GM21786 (cell line): ENCODE measurements around the gene NINJ2.

Source experiments
- ATAC-seq: cut with Tn5 transposase; IDR thresholded peaks from one replicate; pipeline ENCODE4 v1.9.1; 2021; ENCODE audit not compliant: unreplicated experiment

Gene NINJ2

DNA sequence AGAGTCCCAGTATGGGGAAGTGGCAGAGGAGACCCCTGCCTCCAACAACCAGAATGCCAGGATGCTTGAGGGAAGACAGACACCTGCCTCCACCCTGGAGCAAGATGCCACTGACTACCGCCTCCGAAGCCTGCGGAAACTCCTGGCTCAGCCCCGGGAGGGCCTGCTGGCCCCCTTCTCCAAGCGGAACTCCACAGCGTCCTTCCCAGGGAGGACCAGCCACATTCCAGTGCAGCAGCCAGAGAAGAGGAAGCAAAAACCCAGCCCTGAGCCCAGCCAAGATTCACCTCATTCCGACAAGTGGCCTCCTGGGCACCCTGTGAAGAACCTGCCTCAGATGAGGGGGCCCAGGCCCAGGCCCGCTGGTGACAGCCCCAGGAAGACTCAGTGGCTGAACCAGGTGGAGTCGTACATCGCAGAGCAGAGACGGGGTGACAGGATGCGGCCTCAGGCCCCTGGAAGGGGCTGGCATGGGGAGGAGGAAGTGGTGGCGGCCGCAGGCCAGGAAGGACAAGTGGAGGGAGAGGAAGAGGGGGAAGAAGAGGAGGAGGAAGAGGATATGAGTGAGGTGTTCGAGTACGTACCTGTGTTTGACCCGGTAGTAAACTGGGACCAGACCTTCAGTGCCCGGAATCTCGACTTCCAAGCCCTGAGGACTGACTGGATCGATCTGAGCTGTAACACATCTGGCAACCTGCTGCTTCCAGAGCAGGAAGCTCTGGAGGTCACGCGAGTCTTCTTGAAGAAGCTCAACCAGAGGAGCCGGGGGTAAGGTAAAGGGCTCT, 109.8 kb downstream of the NINJ2 start:
- no peak for ATAC-seq

DNA sequence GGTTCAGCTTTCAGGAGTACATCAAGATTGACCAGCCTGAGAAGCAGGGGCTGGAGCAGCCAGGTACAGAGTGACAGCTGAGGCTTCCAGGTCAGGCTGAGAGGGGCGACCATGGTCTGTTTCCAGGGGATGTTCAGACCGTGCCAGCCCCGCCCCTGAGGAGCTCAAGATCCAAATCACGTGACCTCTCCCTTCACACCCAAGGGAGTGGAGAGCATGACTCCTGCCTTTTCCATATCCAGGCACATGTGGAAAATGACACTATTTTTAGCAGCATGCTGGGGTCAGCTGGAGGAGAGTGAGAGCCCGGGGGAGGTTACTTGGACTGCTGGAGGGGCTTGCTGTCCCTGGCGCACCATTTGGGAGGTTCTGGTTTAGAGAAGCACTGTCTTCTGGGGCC, 110.8 kb downstream of the NINJ2 start:
- ATAC-seq = no peak

DNA sequence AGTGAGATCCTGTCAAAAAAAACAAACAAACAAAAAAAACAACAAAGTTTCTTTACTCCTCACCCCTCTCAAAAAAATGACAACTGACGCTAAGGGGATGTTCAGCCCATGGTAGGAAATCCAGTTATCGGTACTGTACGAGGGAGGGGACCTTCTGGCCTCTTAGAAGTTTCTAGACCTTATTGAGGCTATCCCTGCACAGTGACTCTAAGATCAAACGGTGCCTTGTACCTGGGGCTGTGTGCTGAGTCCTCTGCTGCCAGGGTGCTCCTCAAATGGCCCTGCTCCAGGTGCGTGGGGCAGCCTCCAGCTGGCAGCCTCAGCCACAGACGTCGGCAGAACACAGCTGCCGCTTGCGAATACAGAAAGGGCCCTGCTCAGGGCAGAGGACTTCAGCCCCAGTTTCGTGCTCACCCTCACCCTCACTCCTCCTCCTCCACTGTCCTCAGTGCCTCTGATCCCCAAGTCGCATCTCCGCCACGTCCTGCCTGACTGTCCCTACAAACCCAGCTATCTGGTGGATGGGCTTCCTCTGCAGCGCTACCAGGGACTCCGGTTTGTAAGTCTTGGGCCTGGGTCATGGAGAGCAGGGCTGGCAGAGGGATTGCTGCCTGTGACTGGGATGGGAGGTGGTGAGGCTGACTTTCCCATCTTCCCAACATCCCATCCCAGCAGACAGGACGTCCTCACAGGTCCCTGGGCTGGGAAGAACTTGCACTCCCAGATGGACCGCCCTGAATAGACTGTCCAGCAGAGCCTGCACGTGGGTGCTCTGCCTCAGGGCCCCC, 112.6 kb downstream of the NINJ2 start:
- no peak for ATAC-seq

GRCh38 chr12:549476-550082, 113.7 kb downstream of the NINJ2 start:
- ATAC-seq = no peak

- ATAC-seq = no peak
These were observed 115.3 kb downstream of the NINJ2 start for GRCh38 chr12:547883-548470.

DNA sequence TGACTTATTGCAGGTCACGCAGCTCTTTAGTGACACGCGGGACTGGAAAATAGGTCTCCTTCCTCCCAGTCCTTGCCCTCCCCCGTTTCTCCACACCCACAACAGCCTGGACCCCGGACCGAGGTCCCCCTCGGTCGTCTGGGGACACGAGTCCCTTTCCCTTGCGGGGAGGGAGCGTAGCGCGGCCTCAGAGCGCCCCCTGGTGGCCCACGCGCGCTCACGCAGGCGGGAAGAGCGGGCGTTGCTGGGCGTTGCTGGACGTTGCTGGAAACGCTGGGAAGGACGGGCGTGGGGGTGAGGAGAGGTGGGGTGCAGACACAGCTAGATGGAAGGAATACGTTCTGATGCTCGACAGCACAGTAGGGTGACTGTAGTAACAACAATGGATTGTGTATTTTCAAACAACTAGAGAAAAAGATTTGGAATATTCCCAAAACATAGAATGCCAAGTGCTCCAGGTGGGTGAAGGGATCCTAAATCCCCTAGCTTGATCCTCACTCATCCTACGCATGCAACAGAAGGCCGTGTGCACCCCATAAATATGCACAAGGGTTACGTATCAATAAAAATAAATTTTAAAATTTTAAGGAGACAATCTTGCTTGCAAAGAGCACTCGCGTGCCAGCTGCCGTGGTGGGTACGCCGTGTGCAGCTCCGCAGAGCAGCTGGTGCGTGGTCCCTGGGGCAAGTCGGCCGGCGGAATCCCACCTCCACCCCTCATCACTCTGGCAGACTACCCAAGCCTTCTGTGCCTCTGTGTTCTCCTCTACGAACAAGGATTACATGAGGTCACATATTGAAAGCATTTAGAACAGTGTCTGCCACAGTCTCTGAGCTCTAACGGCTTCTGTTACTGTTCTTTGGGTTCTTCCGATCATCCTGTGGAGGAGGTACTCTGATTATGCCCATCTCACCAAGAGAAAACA, 116.1 kb downstream of the NINJ2 start:
- no peak for ATAC-seq

DNA sequence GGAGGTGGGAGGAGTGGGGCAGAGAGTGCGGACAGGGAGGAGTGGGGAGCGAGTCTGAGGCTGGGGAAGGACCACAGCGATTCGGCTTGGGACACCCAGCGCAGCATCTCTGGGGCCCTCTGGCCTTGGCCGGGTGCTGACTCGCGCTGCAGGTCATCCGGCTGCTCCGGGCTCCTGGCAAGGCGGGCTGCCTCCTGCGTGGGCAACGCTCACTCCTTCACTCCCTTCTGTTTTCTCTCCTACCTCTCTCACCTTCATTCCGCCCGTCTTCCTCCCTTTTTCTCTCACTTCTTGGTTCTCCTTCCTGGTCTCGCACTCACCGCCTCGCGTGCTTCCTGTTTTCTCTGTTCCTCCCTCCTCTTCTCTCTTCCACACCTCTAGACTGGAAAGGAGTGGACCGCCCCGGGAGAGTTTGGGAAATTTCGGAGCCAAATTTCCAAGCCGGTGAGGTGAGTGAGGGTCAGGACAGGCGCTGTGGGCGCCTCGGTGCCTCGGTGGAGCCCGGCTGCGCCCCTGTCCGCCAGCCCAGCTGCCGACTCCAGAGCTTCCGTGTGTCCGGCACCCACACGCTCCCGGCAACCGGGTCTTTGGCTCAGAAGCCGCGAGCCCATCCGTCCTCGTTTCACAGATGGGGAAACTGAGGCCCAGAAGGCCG, 116.9 kb downstream of the NINJ2 start:
- no peak for ATAC-seq

DNA sequence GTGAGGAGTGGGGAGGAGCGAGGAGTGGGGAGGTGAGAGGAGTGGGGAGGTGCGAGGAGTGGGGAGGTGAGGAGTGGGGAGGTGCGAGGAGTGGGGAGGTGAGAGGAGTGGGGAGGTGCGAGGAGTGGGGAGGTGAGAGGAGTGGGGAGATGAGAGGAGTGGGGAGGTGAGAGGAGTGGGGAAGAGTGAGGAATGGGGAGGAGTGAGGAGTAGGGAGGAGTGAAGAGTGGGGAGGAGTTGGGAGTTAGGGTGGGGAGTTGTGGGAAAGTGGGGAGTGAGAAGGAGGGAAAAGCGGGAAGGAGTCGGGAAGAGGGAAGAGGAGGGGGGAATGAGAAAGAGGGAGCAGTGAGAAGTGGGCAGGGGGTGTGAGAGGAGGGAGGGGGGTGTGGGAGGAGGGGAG, 117.4 kb downstream of the NINJ2 start:
- no peak for ATAC-seq

GRCh38 chr12:544941-545635, 118.2 kb downstream of the NINJ2 start:
- ATAC-seq = no peak

DNA sequence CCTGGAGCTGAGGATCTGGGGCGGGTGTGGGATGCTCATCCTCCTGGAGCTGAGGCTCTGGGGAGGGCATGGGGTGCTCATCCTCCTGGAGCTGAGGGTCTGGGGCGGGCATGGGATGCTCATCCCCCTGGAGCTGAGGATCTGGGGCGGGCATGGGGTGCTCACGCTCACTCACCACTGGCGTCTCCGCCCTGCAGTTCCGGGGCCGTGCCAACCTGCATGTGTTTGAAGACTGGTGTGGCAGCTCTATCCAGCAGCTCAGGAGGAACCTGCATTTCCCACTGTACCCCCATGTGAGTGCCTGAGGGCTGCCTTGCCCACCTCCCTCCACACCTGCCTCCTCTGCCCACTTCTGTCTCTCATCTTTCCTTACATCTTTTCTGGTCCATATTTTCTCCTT, 119.1 kb downstream of the NINJ2 start:
- no peak for ATAC-seq

DNA sequence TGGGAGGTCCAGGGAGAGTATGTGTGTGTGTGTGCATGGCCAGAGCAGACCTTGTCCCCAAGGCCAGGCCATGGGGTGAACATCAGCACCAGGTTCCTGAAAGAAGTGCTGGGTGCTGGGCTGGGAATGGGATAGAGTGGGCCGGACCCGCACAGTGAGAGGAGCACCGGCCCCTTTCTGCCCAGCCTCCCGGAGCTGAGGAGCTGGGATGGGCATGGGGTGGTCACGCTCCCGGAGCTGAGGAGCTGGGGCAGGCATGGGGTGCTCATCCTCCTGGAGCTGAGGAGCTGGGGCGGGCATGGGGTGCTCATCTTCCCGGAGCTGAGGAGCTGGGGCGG, 120.2 kb downstream of the NINJ2 start:
- ATAC-seq = no peak

- ATAC-seq = no peak
These were observed 120.7 kb downstream of the NINJ2 start for GRCh38 chr12:542395-543113.

- no peak for ATAC-seq
These were observed 121.4 kb downstream of the NINJ2 start for GRCh38 chr12:541676-542324.

- ATAC-seq = no peak
These were observed 123.5 kb downstream of the NINJ2 start for GRCh38 chr12:539540-540310.

- no peak for ATAC-seq
These were observed 124.3 kb downstream of the NINJ2 start for GRCh38 chr12:538731-539539.

- ATAC-seq = no peak
These were observed 125.5 kb downstream of the NINJ2 start for GRCh38 chr12:537772-538171.

DNA sequence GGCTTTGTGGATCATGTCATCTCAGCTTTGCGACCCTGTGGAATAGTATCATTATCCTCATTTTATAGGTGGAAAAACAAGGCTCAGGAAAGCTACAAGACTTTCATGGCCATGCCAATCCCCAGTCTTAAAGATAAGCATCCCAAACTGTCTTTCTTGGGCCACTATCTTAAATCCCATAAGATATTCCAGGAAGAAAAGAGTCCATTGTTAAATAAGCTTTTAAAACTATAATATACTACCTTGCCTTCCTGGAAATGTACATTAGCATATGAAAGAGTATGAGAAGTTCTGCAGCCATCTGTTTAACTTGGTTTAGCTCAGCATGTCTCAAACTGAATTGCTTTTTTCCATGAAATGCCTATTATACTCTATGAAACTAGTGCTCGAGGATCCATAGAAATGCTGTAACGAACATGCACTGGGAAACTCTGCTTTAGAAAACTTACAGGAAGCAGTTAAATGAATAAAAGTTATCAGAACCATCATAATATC, 126.4 kb downstream of the NINJ2 start:
- no peak for ATAC-seq
